Upper lobe of right lung (tissue), 1 donor: ENCODE data around the gene KRCC1. TPM values are rescaled to one million over a fixed set of nuclear protein-coding genes. Genes with fewer than 3 reads are reported as not detected.

Experiments used
- ATAC-seq: fragments of 200-7000 bp; cut with Tn5 transposase; one replicate; pipeline ENCODE4 v1.9.1; 2020; ENCODE audit warnings: mild to moderate bottlenecking, moderate library complexity
- DNase-seq: peaks from one replicate; pipeline ENCODE4 v3.0.0-alpha.2; 2020
- H3K27ac ChIP-seq: fragments of 200-600 bp; one replicate; pipeline ENCODE4 v1.8.0; 2022
- H3K27me3 ChIP-seq: fragments of 200-600 bp; one replicate; pipeline ENCODE4 v1.8.0; 2022; ENCODE audit warnings: mild to moderate bottlenecking
- H3K36me3 ChIP-seq: fragments of 200-600 bp; one replicate; pipeline ENCODE4 v1.8.0; 2022
- H3K4me1 ChIP-seq: fragments of 200-600 bp; one replicate; pipeline ENCODE4 v1.8.0; 2022
- H3K4me3 ChIP-seq: fragments of 200-600 bp; one replicate; pipeline ENCODE4 v1.8.0; 2022; ENCODE audit warnings: mild to moderate bottlenecking
- H3K9me3 ChIP-seq: fragments of 200-600 bp; one replicate; pipeline ENCODE4 v1.8.0; 2022
- CTCF ChIP-seq: fragments of 200-600 bp; IDR thresholded peaks from one replicate; pipeline ENCODE4 v1.8.0; 2022; ENCODE audit warnings: antibody characterized with exemption
- intact Hi-C: fragments of 100-400 bp; cut with DNase I; formaldehyde crosslinking; loops from one replicate; pipeline ENCODE4 v1.11.0; 2022
- long read RNA-seq: library from polyadenylated mRNA; unstranded; transcript quantifications from one replicate; pipeline ENCODE4 v2.0.0, GENCODE V29; 2021
- total RNA-seq: library from RNA; stranded (reverse); fragmentation: NEBNext Ultra II Directional; extraction: Animal tissue kit (Norgen Biotek cat#: 25700); gene quantifications from one replicate; pipeline ENCODE4 v1.2.1, GENCODE V29; 2021
- donor health status: DM: no; HTN: yes; CAD: no; lungs with severe emphysema.

Gene KRCC1
- total RNA-seq: 18.9 TPM
- long read RNA-seq, transcript KRCC1-201 (4 exons, 1,753 nt): major isoform, 26 of 40 reads
- long read RNA-seq, partial matches to known transcripts: 1 of 40 reads
- long read RNA-seq, other reads (novel, unspliced or antisense): 13 of 40 reads

GRCh38 chr2:88055371-88056128 lies at the start of gene KRCC1:
TSS of gene KRCC1 (minus strand) at chr2:88055783. CDS start at chr2:88028563, 27,220 bp downstream.
- Histone ChIP-seq H3K9me3 (no peaks in the 10 kb centered on the region), H3K27me3 (no peaks in the 10 kb centered on the region), H3K36me3 (no peaks in the 10 kb centered on the region), H3K27ac (peak within 1 kb of the TSS; percentile 96), H3K4me1 (peaks cover 26% of the 10 kb centered on the region), H3K4me3 (peak within 1 kb of the TSS; percentile 70)
- no peak for TF ChIP-seq CTCF
- intact Hi-C loops: no loop called here
- peak; percentile 98 for DNase-seq
- ATAC-seq: peak; percentile 96

- ATAC-seq (no peak), DNase-seq (no peak)
- Histone ChIP-seq H3K4me3 (no peak overlapping the region), H3K27me3 (no peaks in the 10 kb centered on the region), H3K4me1 (no peaks in the 10 kb centered on the region), H3K9me3 (no peaks in the 10 kb centered on the region), H3K27ac (no peak overlapping the region), H3K36me3 (no peaks in the 10 kb centered on the region)
- intact Hi-C loops: no loop called here
- TF ChIP-seq CTCF: no peak
These were observed 44.9 kb upstream of the KRCC1 start for GRCh38 chr2:88100489-88100858.

- Histone ChIP-seq H3K27ac (no peak overlapping the region), H3K4me1 (no peaks in the 10 kb centered on the region), H3K9me3 (no peaks in the 10 kb centered on the region), H3K36me3 (no peaks in the 10 kb centered on the region), H3K4me3 (no peak overlapping the region), H3K27me3 (no peaks in the 10 kb centered on the region)
- ATAC-seq: peak; percentile 64
- no peak for DNase-seq
- no peak for TF ChIP-seq CTCF
- intact Hi-C loops: no loop called here
These were observed 44.4 kb upstream of the KRCC1 start for GRCh38 chr2:88099798-88100488.

GRCh38 chr2:88098558-88098900 lies 42.9 kb upstream of the KRCC1 start:
- DNase-seq: no peak
- H3K36me3 ChIP-seq: no peaks in the 10 kb centered on the region
- no peaks in the 10 kb centered on the region for H3K27me3 ChIP-seq
- intact Hi-C loops: no loop called here
- H3K4me1 ChIP-seq: no peaks in the 10 kb centered on the region
- H3K9me3 ChIP-seq: no peaks in the 10 kb centered on the region
- H3K4me3 ChIP-seq: no peak overlapping the region
- no peak for ATAC-seq
- H3K27ac ChIP-seq: no peak overlapping the region
- no peak for TF ChIP-seq CTCF

GRCh38 chr2:88097891-88098557 lies 42.4 kb upstream of the KRCC1 start:
- ATAC-seq (no peak), DNase-seq (no peak)
- Histone ChIP-seq H3K9me3 (no peaks in the 10 kb centered on the region), H3K27me3 (no peaks in the 10 kb centered on the region), H3K4me3 (no peak overlapping the region), H3K27ac (no peak overlapping the region), H3K36me3 (no peaks in the 10 kb centered on the region), H3K4me1 (no peaks in the 10 kb centered on the region)
- intact Hi-C loops: no loop called here
- no peak for TF ChIP-seq CTCF
